ENCODE data around the gene JPT2.

The JPT2 gene, protein sequence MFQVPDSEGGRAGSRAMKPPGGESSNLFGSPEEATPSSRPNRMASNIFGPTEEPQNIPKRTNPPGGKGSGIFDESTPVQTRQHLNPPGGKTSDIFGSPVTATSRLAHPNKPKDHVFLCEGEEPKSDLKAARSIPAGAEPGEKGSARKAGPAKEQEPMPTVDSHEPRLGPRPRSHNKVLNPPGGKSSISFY

GRCh38 chr16:1677942-1678499 is at the start of gene JPT2:
Gene JPT2, plus strand, starts transcription at chr16:1678279. Its CDS starts 34 bp downstream, at chr16:1678313.
- DNase-seq: peak; percentile 95

- no peak for DNase-seq
These were observed 47.4 kb upstream of the JPT2 start for GRCh38 chr16:1630450-1631213.

GRCh38 chr16:1631230-1631629 is 46.8 kb upstream of the JPT2 start:
- DNase-seq: no peak

GRCh38 chr16:1631931-1632637 is 46.0 kb upstream of the JPT2 start:
- no peak for DNase-seq

DNA sequence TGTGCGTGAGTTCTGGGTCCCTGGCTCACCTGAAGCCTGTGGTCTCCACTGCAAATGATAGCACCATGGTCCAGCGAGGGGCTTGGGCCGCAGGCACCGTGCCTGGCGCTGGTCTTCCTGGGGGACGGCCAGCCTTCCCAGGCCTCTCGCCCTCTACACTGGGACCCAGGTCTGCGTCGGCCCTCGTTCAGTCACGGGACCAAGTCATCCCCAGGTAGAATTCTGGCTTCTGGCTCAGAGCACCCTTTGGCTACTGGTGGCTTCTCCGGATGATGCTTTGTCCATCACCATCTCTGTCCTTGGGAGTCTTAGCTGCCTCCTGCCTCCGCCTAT is 45.5 kb upstream of the JPT2 start:
- no peak for DNase-seq

DNA sequence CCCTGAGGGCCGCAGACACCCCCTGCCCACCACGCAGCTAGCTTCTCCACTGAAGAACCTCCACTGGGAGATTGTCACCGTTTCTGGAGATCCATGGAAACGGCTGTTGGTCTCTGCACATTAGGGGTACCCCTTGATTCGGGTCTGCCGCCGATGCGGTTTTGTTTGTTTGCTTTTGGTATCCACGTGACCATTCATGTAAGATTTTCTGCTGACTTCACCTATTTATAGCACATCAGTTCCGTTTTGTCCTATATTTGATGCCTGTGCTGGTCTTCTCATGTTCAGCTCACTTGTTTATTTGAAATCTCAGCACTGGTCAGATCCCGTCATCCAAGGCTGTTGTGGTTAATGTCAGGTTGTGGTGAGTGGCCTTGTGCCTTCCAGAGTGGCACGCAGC is 44.8 kb upstream of the JPT2 start:
- DNase-seq: no peak

GRCh38 chr16:1634541-1634940 is 43.5 kb upstream of the JPT2 start:
- no peak for DNase-seq

- no peak for DNase-seq
These were observed 43.0 kb upstream of the JPT2 start for GRCh38 chr16:1635070-1635469.

DNA sequence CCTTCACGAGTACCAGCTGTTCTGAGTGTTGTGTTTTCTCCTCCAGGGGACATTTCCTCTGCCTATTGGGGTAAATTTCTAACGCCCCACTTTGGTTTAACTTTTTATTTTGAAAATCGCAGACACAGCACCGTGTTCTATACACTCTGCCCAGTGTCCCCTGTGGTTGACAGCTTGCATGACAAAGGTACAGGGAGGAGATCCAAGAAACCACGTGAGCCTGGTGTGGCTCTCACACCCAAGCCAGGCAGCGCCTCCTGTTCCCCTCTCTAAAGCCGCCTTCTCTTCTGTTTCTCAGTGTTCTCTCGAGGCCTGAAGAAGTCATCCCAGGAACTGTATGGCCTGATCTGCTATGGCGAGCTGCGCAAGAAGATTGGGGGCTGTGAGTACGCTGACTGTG is 40.6 kb upstream of the JPT2 start:
- no peak for DNase-seq

DNA sequence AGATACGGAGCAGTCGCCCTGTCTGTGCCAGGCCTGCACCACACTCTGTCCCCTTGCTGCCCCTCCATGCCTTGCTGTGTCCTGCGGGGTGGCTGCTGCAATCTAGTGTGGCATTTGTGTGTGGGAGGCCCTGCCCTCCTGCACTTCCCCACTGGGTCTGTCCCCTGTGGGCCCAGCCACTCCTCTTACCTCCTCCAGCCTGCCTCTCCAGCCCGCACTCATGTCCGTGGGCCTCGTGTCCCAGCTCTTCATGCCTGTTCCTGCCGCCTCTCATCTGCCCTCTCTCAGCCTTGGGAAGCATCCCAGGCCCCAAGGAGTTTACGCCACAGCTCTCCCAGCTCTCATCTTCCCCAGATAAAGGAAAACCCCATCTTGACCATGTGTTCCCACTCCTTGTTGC is 39.3 kb upstream of the JPT2 start:
- DNase-seq: no peak

DNA sequence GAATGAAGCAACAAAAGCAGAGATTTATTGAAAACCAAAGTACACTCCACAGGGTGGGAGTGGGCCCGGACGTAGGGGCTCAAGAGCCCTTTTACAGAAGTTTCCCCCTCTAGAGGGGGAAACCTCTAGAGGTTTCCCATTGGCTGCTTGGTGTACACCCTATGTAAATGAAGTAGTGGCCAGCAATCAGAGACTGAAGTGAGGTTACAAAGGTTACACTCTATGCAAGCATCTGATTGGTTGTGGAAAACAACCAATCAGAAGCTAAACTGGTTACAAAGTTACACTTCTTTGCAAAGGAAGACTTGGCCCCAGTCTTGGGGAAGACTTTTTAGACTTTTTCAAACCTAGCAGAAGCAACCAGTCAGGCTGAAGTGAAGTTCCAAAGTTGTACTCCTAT is 38.8 kb upstream of the JPT2 start:
- DNase-seq: no peak

GRCh38 chr16:1639860-1640259 is 38.2 kb upstream of the JPT2 start:
- DNase-seq: no peak

GRCh38 chr16:1640261-1640941 is 37.7 kb upstream of the JPT2 start:
- no peak for DNase-seq

DNA sequence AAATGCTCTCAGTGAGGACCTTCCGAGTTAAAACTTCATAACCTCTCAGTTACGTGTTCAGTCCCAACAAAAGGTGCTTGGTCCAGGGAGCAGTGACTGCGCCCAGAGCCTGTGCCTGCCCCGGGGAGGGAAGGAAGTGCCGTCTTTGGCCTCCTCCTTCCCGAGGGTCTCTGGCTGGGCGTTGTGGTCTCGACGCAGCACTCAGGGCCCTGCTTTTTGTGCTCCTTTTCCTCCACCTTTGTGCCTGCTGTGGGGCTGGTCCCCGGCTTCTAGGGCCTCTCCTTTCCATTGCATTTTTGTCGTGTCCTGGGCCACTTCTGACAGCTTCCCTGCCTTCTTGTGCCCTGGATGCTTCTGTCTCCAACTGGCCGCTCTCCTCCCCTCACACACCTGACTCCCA is 36.8 kb upstream of the JPT2 start:
- no peak for DNase-seq

- DNase-seq: no peak
These were observed 35.9 kb upstream of the JPT2 start for GRCh38 chr16:1642148-1642547.

GRCh38 chr16:1642753-1643152 is 35.3 kb upstream of the JPT2 start:
- DNase-seq: no peak

DNA sequence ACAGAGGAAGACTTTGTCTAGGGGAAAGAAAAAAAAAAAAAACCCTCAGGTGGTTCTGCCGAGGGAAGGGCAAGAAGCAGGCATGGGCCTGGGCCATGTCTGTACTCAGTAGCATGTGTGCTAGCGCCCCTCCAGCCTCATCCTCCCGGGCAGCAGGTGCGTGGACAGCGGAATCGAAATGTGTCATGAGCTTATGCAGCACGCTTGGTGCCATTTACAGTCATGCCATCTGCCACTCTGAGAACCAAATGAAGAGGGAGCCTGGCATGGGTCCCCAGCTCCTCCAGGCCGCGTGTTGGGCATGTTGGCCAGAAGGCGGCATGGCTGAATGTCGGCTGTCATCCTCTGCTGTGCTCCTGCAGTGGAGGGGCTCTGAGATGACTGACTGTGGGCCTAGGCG is 34.6 kb upstream of the JPT2 start:
- no peak for DNase-seq

DNA sequence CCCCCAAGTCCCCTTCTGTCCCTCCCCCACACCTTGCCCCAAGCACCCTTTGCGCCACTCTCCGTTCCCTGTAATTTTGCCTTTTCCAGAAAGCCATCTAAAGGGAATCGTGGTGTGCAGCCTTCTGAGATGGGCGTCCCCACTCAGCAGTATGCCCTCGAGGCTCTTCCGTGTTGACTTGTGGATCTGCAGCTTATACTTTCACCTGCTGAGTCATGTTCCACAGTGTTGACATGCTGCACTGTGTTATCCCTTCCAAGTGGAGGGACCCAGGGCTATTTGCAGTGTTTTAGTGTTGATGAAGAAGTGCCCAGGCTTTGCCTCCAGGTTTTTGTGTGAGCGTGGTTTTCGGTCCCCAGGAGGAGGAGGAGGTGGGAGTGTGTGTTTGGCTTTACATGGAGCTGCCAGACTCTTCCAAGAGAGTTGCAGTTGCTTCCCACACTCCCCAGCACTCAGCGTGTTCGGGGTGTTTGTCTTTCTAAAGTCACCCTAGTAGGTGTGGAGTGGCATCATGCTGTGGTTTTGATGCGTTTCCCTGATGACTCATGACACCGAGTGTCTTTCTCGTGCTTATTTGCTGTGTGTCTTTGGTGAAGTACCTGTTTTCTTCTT is 32.1 kb upstream of the JPT2 start:
- DNase-seq: peak; percentile 37

DNA sequence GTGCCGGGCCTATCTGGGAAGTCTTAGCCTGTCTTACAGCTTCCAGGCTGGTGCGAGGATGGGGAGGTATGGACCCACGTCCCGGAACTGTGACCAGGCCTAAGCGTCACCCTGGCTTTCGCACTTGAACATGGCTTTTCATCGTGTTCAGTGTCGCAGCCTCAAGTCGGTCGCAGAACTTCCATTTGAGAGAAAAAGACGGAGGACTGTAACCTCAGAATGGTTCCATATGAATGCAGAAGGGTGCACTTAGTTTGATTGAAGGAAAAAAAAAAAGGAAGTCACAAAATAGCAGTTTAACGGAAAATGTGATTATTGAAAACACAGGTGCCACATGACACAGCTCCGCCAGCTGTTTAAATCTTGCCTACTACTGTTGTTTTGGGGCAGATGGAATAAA is 30.2 kb upstream of the JPT2 start:
- no peak for DNase-seq

- no peak for DNase-seq
These were observed 27.9 kb upstream of the JPT2 start for GRCh38 chr16:1650131-1650530.

GRCh38 chr16:1651094-1651973 is 26.7 kb upstream of the JPT2 start:
- no peak for DNase-seq

- no peak for DNase-seq
These were observed 26.1 kb upstream of the JPT2 start for GRCh38 chr16:1651974-1652312.
